Activated CD8-positive, alpha-beta memory T cell treated with anti-CD3 and anti-CD28 coated beads, Interleukin-2, amount 50 U/mL, for 48 hours (primary cell): ENCODE results near the gene TNIP1.

Source experiments
- DNase-seq: peaks from one replicate; pipeline ENCODE4 v3.0.0-alpha.2; 2020

Gene TNIP1

DNA sequence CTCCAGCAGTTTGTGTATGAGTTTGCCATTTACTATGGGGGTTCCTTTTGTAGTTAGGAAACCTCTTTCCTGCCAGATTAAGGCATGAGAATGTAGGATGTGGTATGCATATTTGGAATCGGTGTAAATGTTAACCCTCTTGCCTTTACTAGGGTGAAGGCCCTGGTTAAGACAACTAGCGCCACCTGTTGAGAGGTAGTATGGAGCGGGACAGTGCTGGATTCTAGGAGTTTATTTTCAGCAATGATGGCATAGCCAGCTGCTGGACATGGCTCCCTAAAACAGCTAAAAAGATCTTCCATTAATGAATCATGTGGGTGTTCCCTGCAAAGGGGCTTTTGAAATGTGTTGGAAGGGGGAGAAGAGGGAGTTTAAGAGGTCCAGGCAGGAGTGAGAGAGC, 91.1 kb downstream of the TNIP1 start:
- no peak for DNase-seq

DNA sequence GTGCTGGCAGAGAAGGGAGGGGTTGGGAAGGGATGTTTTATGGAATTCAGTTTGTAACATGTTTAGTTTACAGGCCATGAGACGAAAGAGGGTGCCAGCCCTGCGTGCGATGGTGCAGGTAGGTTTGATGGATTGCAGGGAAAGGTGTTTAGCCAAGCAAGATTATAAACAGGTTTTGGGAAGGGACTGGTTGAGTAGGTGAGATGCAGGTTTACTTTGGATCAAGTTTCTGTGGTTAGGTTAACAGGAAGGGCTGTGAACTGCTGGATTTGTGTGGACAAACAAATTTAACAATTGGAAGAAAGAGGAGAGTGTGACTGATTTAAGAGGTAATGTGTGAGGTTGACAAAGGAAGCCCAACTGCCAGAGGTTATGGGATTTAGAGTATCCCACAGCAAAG, 93.1 kb downstream of the TNIP1 start:
- DNase-seq, result no peak
